Measurements from ENCODE around the gene MS4A10. TPM values are rescaled to one million over a fixed set of nuclear protein-coding genes. Genes with fewer than 3 reads are reported as not detected.
A peak's percentile ranks its signal among the peaks of the same experiment; 100 is the strongest.

The MS4A10 gene
- polyA plus RNA-seq, 1 donor from 2014 or later = not detected

DNA sequence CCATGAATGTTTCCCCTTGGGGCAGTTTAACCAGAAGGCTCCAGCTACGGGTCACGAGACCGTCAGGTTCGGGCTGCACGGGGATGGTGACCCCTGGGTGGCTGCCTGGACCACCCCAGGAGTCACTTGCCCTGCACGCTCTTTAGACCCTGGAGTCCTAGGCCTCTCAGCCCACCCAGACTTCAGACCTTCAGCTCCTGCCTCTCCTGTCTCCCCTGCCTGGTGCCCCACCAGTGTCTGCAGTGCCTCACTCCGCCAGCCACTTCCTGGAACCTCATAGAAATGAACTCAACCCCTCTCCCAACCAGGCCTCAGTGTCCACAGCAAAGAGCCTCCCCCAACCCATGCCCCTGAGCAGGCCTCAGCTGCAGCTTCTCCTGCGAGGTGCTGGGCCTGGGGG, 12.5 kb upstream of the MS4A10 start:
- H3K4me3 ChIP-seq (ENCODE audit: low read length) = no peak overlapping the region
- no peaks in the 10 kb centered on the region for H3F3A ChIP-seq (ENCODE audit: insufficient read depth, low read length, poor library complexity, severe bottlenecking)
- no peaks in the 10 kb centered on the region for H3K9me2 ChIP-seq (ENCODE audit: insufficient read depth, low read length)
- no peak for TF ChIP-seq TAF1 (IDR thresholded peaks at IDR 0.05; ENCODE audit: low read depth)
- no peak for TF ChIP-seq POLR2AphosphoS5 (IDR thresholded peaks at IDR 0.05)
- no peak for TF ChIP-seq RAD21 (conservative IDR thresholded peaks at IDR 0.05)
- no peak for TF ChIP-seq EP300 (conservative IDR thresholded peaks at IDR 0.05; ENCODE audit: poor library complexity, severe bottlenecking)
- TF ChIP-seq, protein P1, sequence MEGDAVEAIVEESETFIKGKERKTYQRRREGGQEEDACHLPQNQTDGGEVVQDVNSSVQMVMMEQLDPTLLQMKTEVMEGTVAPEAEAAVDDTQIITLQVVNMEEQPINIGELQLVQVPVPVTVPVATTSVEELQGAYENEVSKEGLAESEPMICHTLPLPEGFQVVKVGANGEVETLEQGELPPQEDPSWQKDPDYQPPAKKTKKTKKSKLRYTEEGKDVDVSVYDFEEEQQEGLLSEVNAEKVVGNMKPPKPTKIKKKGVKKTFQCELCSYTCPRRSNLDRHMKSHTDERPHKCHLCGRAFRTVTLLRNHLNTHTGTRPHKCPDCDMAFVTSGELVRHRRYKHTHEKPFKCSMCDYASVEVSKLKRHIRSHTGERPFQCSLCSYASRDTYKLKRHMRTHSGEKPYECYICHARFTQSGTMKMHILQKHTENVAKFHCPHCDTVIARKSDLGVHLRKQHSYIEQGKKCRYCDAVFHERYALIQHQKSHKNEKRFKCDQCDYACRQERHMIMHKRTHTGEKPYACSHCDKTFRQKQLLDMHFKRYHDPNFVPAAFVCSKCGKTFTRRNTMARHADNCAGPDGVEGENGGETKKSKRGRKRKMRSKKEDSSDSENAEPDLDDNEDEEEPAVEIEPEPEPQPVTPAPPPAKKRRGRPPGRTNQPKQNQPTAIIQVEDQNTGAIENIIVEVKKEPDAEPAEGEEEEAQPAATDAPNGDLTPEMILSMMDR (IDR thresholded peaks at IDR 0.05; ENCODE audit: poor library complexity, severe bottlenecking) = no peak
- H3K9me3 ChIP-seq (ENCODE audit: low read length) = no peaks in the 10 kb centered on the region
- H3K9ac ChIP-seq (ENCODE audit: low read length) = no peak overlapping the region
- no peak overlapping the region for H3K4me2 ChIP-seq (ENCODE audit: low read length)
- H3K36me3 ChIP-seq (ENCODE audit: insufficient read depth, low read length) = no peaks in the 10 kb centered on the region
- no peaks in the 10 kb centered on the region for H4K20me1 ChIP-seq (ENCODE audit: insufficient read depth)
- H2AFZ ChIP-seq (ENCODE audit: low read depth, low read length) = no peak overlapping the region
- no peaks in the 10 kb centered on the region for H3K79me2 ChIP-seq (replicated peaks; ENCODE audit: insufficient read depth, low read length)
- H3K27ac ChIP-seq (ENCODE audit: low read length) = no peak overlapping the region
- no peaks in the 10 kb centered on the region for H3K27me3 ChIP-seq (ENCODE audit: insufficient read depth, low read depth, low read length)

DNA sequence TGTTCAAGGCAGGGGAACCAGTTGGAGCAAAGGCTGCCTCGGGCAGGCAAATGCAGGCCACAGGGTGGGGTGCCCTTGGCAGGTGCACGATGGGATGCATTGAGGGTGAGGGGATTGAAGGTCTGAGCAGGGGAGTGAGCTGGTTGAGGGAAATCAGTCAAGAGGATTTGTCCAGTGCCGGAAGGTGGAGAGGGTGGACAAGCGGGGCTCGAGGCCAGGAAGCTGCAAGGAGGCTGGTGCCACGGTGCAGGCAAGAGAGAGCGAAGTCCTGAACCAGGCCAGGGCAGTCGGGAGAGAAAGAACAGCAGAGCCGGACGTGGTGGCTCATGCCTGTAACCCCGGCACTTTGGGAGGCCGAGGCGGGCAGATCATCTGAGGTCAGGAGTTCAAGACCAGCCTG, 10.4 kb upstream of the MS4A10 start:
- no peak overlapping the region for H3K4me3 ChIP-seq (ENCODE audit: low read length)
- no peaks in the 10 kb centered on the region for H3K27me3 ChIP-seq (ENCODE audit: insufficient read depth, low read depth, low read length)
- no peak for TF ChIP-seq POLR2AphosphoS5 (IDR thresholded peaks at IDR 0.05)
- no peak for TF ChIP-seq SMC3 (conservative IDR thresholded peaks at IDR 0.05; ENCODE audit: poor library complexity)

DNA sequence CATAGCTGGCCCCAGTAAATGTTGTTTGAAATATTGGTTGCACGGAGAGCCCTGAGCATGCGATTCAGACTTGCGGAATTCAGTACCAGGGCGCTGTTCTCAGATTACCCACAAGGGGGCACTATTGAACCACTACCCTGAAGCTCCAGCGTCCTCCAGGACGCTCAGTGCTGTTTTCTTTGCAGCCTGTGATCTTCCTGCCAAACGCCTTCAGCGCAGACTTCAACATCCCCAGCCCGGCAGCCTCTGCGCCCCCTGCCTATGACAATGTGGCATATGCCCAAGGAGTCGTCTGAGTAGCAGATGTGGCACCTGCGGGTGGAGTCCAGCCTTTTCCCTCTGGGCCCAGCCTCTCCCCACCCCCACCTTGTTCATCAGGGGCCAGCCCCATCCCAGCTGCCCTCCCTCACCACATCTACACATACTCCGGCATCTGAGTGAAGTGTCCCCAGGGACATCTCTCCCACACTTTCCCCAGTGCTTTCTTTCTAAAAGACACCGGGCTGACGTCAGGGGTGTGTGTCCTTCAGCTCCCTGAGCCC, 9.6 kb upstream of the MS4A10 start:
- H3F3A ChIP-seq (ENCODE audit: insufficient read depth, low read length, poor library complexity, severe bottlenecking) = no peaks in the 10 kb centered on the region
- no peak overlapping the region for H2AFZ ChIP-seq (ENCODE audit: low read depth, low read length)
- H3K9me3 ChIP-seq (ENCODE audit: low read length) = no peaks in the 10 kb centered on the region
- H3K27me3 ChIP-seq (ENCODE audit: insufficient read depth, low read depth, low read length) = no peaks in the 10 kb centered on the region
- peak overlapping the region; percentile 42 for H3K9ac ChIP-seq (ENCODE audit: low read length)
- no peak overlapping the region for H3K4me3 ChIP-seq (ENCODE audit: low read length)
- no peaks in the 10 kb centered on the region for H3K79me2 ChIP-seq (replicated peaks; ENCODE audit: insufficient read depth, low read length)
- H3K36me3 ChIP-seq (ENCODE audit: insufficient read depth, low read length) = no peaks in the 10 kb centered on the region
- peak overlapping the region; percentile 52 for H3K27ac ChIP-seq (ENCODE audit: low read length)
- H3K9me2 ChIP-seq (ENCODE audit: insufficient read depth, low read length) = no peaks in the 10 kb centered on the region
- H4K20me1 ChIP-seq (ENCODE audit: insufficient read depth) = no peaks in the 10 kb centered on the region
- TF ChIP-seq POLR2AphosphoS5 (IDR thresholded peaks at IDR 0.05) (peak; percentile 41), RAD21 (conservative IDR thresholded peaks at IDR 0.05) (peak; percentile 98), MXI1 (conservative IDR thresholded peaks at IDR 0.05; ENCODE audit: poor library complexity, severe bottlenecking) (no peak), EZH2 (IDR thresholded peaks at IDR 0.05; ENCODE audit: borderline replicate concordance, insufficient read depth, low read length, poor library complexity, severe bottlenecking) (no peak), EP300 (conservative IDR thresholded peaks at IDR 0.05; ENCODE audit: poor library complexity, severe bottlenecking) (peak; percentile 26), TAF1 (IDR thresholded peaks at IDR 0.05; ENCODE audit: low read depth) (no peak), SMC3 (conservative IDR thresholded peaks at IDR 0.05; ENCODE audit: poor library complexity) (peak; percentile 97)
- TF ChIP-seq, protein P2, sequence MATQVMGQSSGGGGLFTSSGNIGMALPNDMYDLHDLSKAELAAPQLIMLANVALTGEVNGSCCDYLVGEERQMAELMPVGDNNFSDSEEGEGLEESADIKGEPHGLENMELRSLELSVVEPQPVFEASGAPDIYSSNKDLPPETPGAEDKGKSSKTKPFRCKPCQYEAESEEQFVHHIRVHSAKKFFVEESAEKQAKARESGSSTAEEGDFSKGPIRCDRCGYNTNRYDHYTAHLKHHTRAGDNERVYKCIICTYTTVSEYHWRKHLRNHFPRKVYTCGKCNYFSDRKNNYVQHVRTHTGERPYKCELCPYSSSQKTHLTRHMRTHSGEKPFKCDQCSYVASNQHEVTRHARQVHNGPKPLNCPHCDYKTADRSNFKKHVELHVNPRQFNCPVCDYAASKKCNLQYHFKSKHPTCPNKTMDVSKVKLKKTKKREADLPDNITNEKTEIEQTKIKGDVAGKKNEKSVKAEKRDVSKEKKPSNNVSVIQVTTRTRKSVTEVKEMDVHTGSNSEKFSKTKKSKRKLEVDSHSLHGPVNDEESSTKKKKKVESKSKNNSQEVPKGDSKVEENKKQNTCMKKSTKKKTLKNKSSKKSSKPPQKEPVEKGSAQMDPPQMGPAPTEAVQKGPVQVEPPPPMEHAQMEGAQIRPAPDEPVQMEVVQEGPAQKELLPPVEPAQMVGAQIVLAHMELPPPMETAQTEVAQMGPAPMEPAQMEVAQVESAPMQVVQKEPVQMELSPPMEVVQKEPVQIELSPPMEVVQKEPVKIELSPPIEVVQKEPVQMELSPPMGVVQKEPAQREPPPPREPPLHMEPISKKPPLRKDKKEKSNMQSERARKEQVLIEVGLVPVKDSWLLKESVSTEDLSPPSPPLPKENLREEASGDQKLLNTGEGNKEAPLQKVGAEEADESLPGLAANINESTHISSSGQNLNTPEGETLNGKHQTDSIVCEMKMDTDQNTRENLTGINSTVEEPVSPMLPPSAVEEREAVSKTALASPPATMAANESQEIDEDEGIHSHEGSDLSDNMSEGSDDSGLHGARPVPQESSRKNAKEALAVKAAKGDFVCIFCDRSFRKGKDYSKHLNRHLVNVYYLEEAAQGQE (IDR thresholded peaks at IDR 0.05; ENCODE audit: borderline replicate concordance) = no peak
- TF ChIP-seq, protein P1 (IDR thresholded peaks at IDR 0.05; ENCODE audit: poor library complexity, severe bottlenecking) = peak; percentile 99
- no peak overlapping the region for H3K4me2 ChIP-seq (ENCODE audit: low read length)

More for the DNA sequence above, 10.4 kb upstream of the MS4A10 start:
- Histone ChIP-seq H3K79me2 (replicated peaks; ENCODE audit: insufficient read depth, low read length) (no peaks in the 10 kb centered on the region), H4K20me1 (ENCODE audit: insufficient read depth) (no peaks in the 10 kb centered on the region), H3K9me2 (ENCODE audit: insufficient read depth, low read length) (no peaks in the 10 kb centered on the region), H3F3A (ENCODE audit: insufficient read depth, low read length, poor library complexity, severe bottlenecking) (no peaks in the 10 kb centered on the region), H3K9ac (ENCODE audit: low read length) (no peak overlapping the region), H2AFZ (ENCODE audit: low read depth, low read length) (no peak overlapping the region), H3K4me2 (ENCODE audit: low read length) (no peak overlapping the region), H3K27ac (ENCODE audit: low read length) (no peak overlapping the region), H3K9me3 (ENCODE audit: low read length) (no peaks in the 10 kb centered on the region), H3K36me3 (ENCODE audit: insufficient read depth, low read length) (no peaks in the 10 kb centered on the region)

Data from neural cell (in vitro differentiated cells).